GM23338 (cell line): ENCODE data around the gene UBAC2. TPM values are rescaled to one million over a fixed set of nuclear protein-coding genes. Genes with fewer than 3 reads are reported as not detected.

Source experiments
- ATAC-seq: fragments of 200-7000 bp; cut with Tn5 transposase; 3 replicates; pipeline ENCODE4 v1.9.1; 2020
- DNase-seq: peaks from one replicate; pipeline ENCODE4 v3.0.0-alpha.2; 2015; ENCODE audit warnings: low spot score
- H2AFZ ChIP-seq: fragments of 200-600 bp; sonication (generic); 2 replicates; pipeline ENCODE4 v1.8.0; 2016; ENCODE audit warnings: antibody characterized with exemption, mild to moderate bottlenecking, moderate library complexity
- H3F3A ChIP-seq: fragments of 200-600 bp; sonication (generic); replicated peaks from 2 replicates; pipeline ENCODE4 v1.8.0; 2017; ENCODE audit warnings: antibody characterized with exemption, mixed run types, low read depth
- H3K27ac ChIP-seq: fragments of 200-600 bp; sonication (generic); 2 replicates; pipeline ENCODE4 v1.6.1; 2016; ENCODE audit warnings: low read depth
- H3K27me3 ChIP-seq: fragments of 200-600 bp; sonication (generic); 2 replicates; pipeline ENCODE4 v1.8.0; 2016; ENCODE audit warnings: mild to moderate bottlenecking, mixed run types, moderate library complexity; ENCODE audit not compliant: insufficient read depth
- H3K36me3 ChIP-seq: fragments of 200-600 bp; sonication (generic); 2 replicates; pipeline ENCODE4 v1.8.0; 2016; ENCODE audit warnings: mild to moderate bottlenecking; ENCODE audit not compliant: insufficient read depth
- H3K4me1 ChIP-seq: fragments of 200-600 bp; sonication (generic); 2 replicates; pipeline ENCODE4 v1.8.0; 2016; ENCODE audit warnings: mild to moderate bottlenecking, moderate library complexity; ENCODE audit not compliant: insufficient read depth
- H3K4me2 ChIP-seq: fragments of 200-600 bp; sonication (generic); 2 replicates; pipeline ENCODE4 v1.7.1; 2017; ENCODE audit warnings: mixed run types
- H3K4me3 ChIP-seq: fragments of 200-600 bp; sonication (generic); 2 replicates; pipeline ENCODE4 v1.6.1; 2016; ENCODE audit warnings: mixed run types
- H3K79me2 ChIP-seq: fragments of 200-600 bp; sonication (generic); replicated peaks from 2 replicates; pipeline ENCODE4 v1.8.0; 2017; ENCODE audit warnings: mild to moderate bottlenecking; ENCODE audit not compliant: insufficient read depth
- H3K9me2 ChIP-seq: fragments of 200-600 bp; sonication (generic); 2 replicates; pipeline ENCODE4 v1.8.0; 2017; ENCODE audit not compliant: insufficient read depth
- H4K20me1 ChIP-seq: fragments of 200-600 bp; sonication (generic); replicated peaks from 2 replicates; pipeline ENCODE4 v1.8.0; 2017; ENCODE audit warnings: mild to moderate bottlenecking; ENCODE audit not compliant: insufficient read depth
- H3K27ac Mint-ChIP-seq: 2 replicates; pipeline ENCODE4 v1.8.0; 2020; ENCODE audit warnings: inconsistent platforms, mild to moderate bottlenecking, moderate library complexity, mixed read lengths
- H3K27me3 Mint-ChIP-seq: 3 replicates; pipeline ENCODE4 v1.8.0; 2022; ENCODE audit warnings: low read depth, mild to moderate bottlenecking, moderate library complexity, mixed read lengths, inconsistent platforms; ENCODE audit not compliant: insufficient read depth, poor library complexity
- H3K36me3 Mint-ChIP-seq: 3 replicates; pipeline ENCODE4 v1.8.0; 2021; ENCODE audit warnings: low read depth, mild to moderate bottlenecking, inconsistent platforms, moderate library complexity, mixed read lengths
- H3K4me1 Mint-ChIP-seq: 3 replicates; pipeline ENCODE4 v1.8.0; 2020; ENCODE audit warnings: mild to moderate bottlenecking, inconsistent platforms, mixed read lengths
- H3K4me3 Mint-ChIP-seq: 3 replicates; pipeline ENCODE4 v1.8.0; 2021; ENCODE audit warnings: moderate library complexity, mild to moderate bottlenecking, inconsistent platforms, mixed read lengths
- H3K9me3 Mint-ChIP-seq: 3 replicates; pipeline ENCODE4 v1.8.0; 2020; ENCODE audit warnings: moderate library complexity, mild to moderate bottlenecking, inconsistent platforms, mixed read lengths
- CREB1 ChIP-seq: fragments of 250-450 bp; sonication (Bioruptor Pico); IDR thresholded peaks from 2 replicates; pipeline ENCODE4 v1.5.0; 2020; ENCODE audit warnings: low read depth, mild to moderate bottlenecking, moderate library complexity
- CTCF ChIP-seq, 2 experiments: fragments of 200-600 bp in 1 of 2; sonication (generic) in 1 of 2; conservative IDR thresholded peaks; 2 replicates each; pipeline versions ENCODE4 v1.5.1 to v1.6.1; 2016 to 2017; ENCODE audit warnings: antibody characterized with exemption in 2 of 2, low read depth in 2 of 2, mild to moderate bottlenecking in 2 of 2, moderate library complexity in 1 of 2
- ETS1 ChIP-seq: IDR thresholded peaks from 2 replicates; pipeline ENCODE4 v1.6.1; 2016; ENCODE audit warnings: antibody characterized with exemption
- EZH2 ChIP-seq: fragments of 200-600 bp; sonication (generic); IDR thresholded peaks from one replicate; pipeline ENCODE4 v1.8.0; 2017; ENCODE audit warnings: antibody characterized with exemption, mild to moderate bottlenecking, low read depth; ENCODE audit not compliant: unreplicated experiment
- EZH2phosphoT487 ChIP-seq: fragments of 200-600 bp; sonication (generic); IDR thresholded peaks from one replicate; pipeline ENCODE4 v1.8.1; 2018; ENCODE audit warnings: antibody characterized with exemption; ENCODE audit not compliant: unreplicated experiment
- JUNB ChIP-seq: IDR thresholded peaks from one replicate; pipeline ENCODE4 v1.6.1; 2016; ENCODE audit warnings: antibody characterized with exemption; ENCODE audit not compliant: unreplicated experiment
- NANOG ChIP-seq: IDR thresholded peaks from 2 replicates; pipeline ENCODE4 v1.6.1; 2016; ENCODE audit warnings: antibody characterized with exemption, borderline replicate concordance
- POLR2AphosphoS5 ChIP-seq: IDR thresholded peaks from 2 replicates; pipeline ENCODE4 v1.6.1; 2016; ENCODE audit warnings: antibody characterized with exemption, low read depth
- REST ChIP-seq: IDR thresholded peaks from one replicate; pipeline ENCODE4 v1.6.1; 2018; ENCODE audit warnings: antibody characterized with exemption; ENCODE audit not compliant: unreplicated experiment
- STAT1 ChIP-seq: IDR thresholded peaks from one replicate; pipeline ENCODE4 v1.6.1; 2016; ENCODE audit warnings: antibody characterized with exemption; ENCODE audit not compliant: unreplicated experiment
- ZNF114 ChIP-seq: fragments of 250-450 bp; sonication (Bioruptor Pico); IDR thresholded peaks from 2 replicates; pipeline ENCODE4 v1.5.0; 2020; ENCODE audit warnings: mild to moderate bottlenecking, moderate library complexity
- ZNF331 ChIP-seq: fragments of 250-450 bp; sonication (Bioruptor Pico); IDR thresholded peaks from 2 replicates; pipeline ENCODE4 v1.5.0; 2020; ENCODE audit warnings: low read depth, mild to moderate bottlenecking, moderate library complexity
- ZNF462 ChIP-seq: fragments of 250-450 bp; sonication (Bioruptor Pico); IDR thresholded peaks from 2 replicates; pipeline ENCODE4 v1.5.0; 2020; ENCODE audit warnings: mild to moderate bottlenecking, moderate library complexity
- polyA plus RNA-seq: library from polyadenylated mRNA; unstranded; fragments of >200 nt; fragmentation: Nextera tagmentation; extraction: Ambion mirVana; gene quantifications from 2 replicates; pipeline ENCODE4 v1.2.1, GENCODE V29; 2016
- total RNA-seq: library from RNA; depleted of rRNA; stranded (reverse); fragments of >200 nt; shearing (Covaris generic); gene quantifications from 2 replicates; pipeline ENCODE4 v1.2.3, GENCODE V29; 2014

The UBAC2 gene
- total and polyA plus RNA-seq, 2 experiments from 2014 or later: 37.9 to 76.9 TPM

GRCh38 chr13:99315186-99315585 is 114.5 kb downstream of the UBAC2 start:
- no peak overlapping the region for H3K4me2 ChIP-seq
- no peak overlapping the region for H3K4me3 Mint-ChIP-seq
- no peak overlapping the region for H3K4me3 ChIP-seq
- H3K9me3 Mint-ChIP-seq: no peaks in the 10 kb centered on the region
- H2AFZ ChIP-seq: no peak overlapping the region
- peaks cover 36% of the 10 kb centered on the region for H3K4me1 Mint-ChIP-seq
- no peak overlapping the region for H3K27ac Mint-ChIP-seq
- no peaks in the 10 kb centered on the region for H3K9me2 ChIP-seq
- DNase-seq: no peak
- no peak for TF ChIP-seq POLR2AphosphoS5
- no peak for TF ChIP-seq EZH2
- TF ChIP-seq STAT1: no peak
- TF ChIP-seq CREB1: no peak
- TF ChIP-seq ZNF331 (CRISPR knock-in tag): no peak
- TF ChIP-seq ZNF462 (CRISPR knock-in tag): no peak
- TF ChIP-seq NANOG: no peak
- TF ChIP-seq CTCF (conservative IDR thresholded peaks at IDR 0.05; ENCODE audit: low read depth in 2 of 2): no peak
- TF ChIP-seq EZH2phosphoT487: no peak
- no peak for TF ChIP-seq JUNB
- TF ChIP-seq REST: no peak
- no peak for TF ChIP-seq ETS1
- no peak for TF ChIP-seq ZNF114 (CRISPR knock-in tag)
- H3K4me1 ChIP-seq: peaks cover 9% of the 10 kb centered on the region
- H3K27me3 ChIP-seq: no peaks in the 10 kb centered on the region
- no peaks in the 10 kb centered on the region for H3F3A ChIP-seq
- H3K27me3 Mint-ChIP-seq: peaks cover 2% of the 10 kb centered on the region
- no peak for ATAC-seq
- peaks cover 12% of the 10 kb centered on the region; the same call in 2 of the 3 replicates for H3K36me3 Mint-ChIP-seq
- peaks cover 3% of the 10 kb centered on the region; the same call in 1 of the 2 replicates for H4K20me1 ChIP-seq
- H3K36me3 ChIP-seq: 0 out of 2 replicates have a peak, but pooled peaks cover 3% of the 10 kb centered on the region
- H3K27ac ChIP-seq: no peak overlapping the region
- H3K79me2 ChIP-seq: no peaks in the 10 kb centered on the region
